GM23338 (cell line): ENCODE data around the gene ITIH4. TPM values are rescaled to one million over a fixed set of nuclear protein-coding genes. Genes with fewer than 3 reads are reported as not detected.

Experiments used
- ATAC-seq: fragments of 200-7000 bp; cut with Tn5 transposase; 3 replicates; pipeline ENCODE4 v1.9.1; 2020
- DNase-seq: peaks from one replicate; pipeline ENCODE4 v3.0.0-alpha.2; 2015; ENCODE audit warnings: low spot score
- H2AFZ ChIP-seq: fragments of 200-600 bp; sonication (generic); 2 replicates; pipeline ENCODE4 v1.8.0; 2016; ENCODE audit warnings: antibody characterized with exemption, mild to moderate bottlenecking, moderate library complexity
- H3F3A ChIP-seq: fragments of 200-600 bp; sonication (generic); replicated peaks from 2 replicates; pipeline ENCODE4 v1.8.0; 2017; ENCODE audit warnings: antibody characterized with exemption, mixed run types, low read depth
- H3K27ac ChIP-seq: fragments of 200-600 bp; sonication (generic); 2 replicates; pipeline ENCODE4 v1.6.1; 2016; ENCODE audit warnings: low read depth
- H3K27me3 ChIP-seq: fragments of 200-600 bp; sonication (generic); 2 replicates; pipeline ENCODE4 v1.8.0; 2016; ENCODE audit warnings: mild to moderate bottlenecking, mixed run types, moderate library complexity; ENCODE audit not compliant: insufficient read depth
- H3K36me3 ChIP-seq: fragments of 200-600 bp; sonication (generic); 2 replicates; pipeline ENCODE4 v1.8.0; 2016; ENCODE audit warnings: mild to moderate bottlenecking; ENCODE audit not compliant: insufficient read depth
- H3K4me1 ChIP-seq: fragments of 200-600 bp; sonication (generic); 2 replicates; pipeline ENCODE4 v1.8.0; 2016; ENCODE audit warnings: mild to moderate bottlenecking, moderate library complexity; ENCODE audit not compliant: insufficient read depth
- H3K4me2 ChIP-seq: fragments of 200-600 bp; sonication (generic); 2 replicates; pipeline ENCODE4 v1.7.1; 2017; ENCODE audit warnings: mixed run types
- H3K4me3 ChIP-seq: fragments of 200-600 bp; sonication (generic); 2 replicates; pipeline ENCODE4 v1.6.1; 2016; ENCODE audit warnings: mixed run types
- H3K79me2 ChIP-seq: fragments of 200-600 bp; sonication (generic); replicated peaks from 2 replicates; pipeline ENCODE4 v1.8.0; 2017; ENCODE audit warnings: mild to moderate bottlenecking; ENCODE audit not compliant: insufficient read depth
- H3K9me2 ChIP-seq: fragments of 200-600 bp; sonication (generic); 2 replicates; pipeline ENCODE4 v1.8.0; 2017; ENCODE audit not compliant: insufficient read depth
- H4K20me1 ChIP-seq: fragments of 200-600 bp; sonication (generic); replicated peaks from 2 replicates; pipeline ENCODE4 v1.8.0; 2017; ENCODE audit warnings: mild to moderate bottlenecking; ENCODE audit not compliant: insufficient read depth
- H3K27ac Mint-ChIP-seq: 2 replicates; pipeline ENCODE4 v1.8.0; 2020; ENCODE audit warnings: inconsistent platforms, mild to moderate bottlenecking, moderate library complexity, mixed read lengths
- H3K27me3 Mint-ChIP-seq: 3 replicates; pipeline ENCODE4 v1.8.0; 2022; ENCODE audit warnings: low read depth, mild to moderate bottlenecking, moderate library complexity, mixed read lengths, inconsistent platforms; ENCODE audit not compliant: insufficient read depth, poor library complexity
- H3K36me3 Mint-ChIP-seq: 3 replicates; pipeline ENCODE4 v1.8.0; 2021; ENCODE audit warnings: low read depth, mild to moderate bottlenecking, inconsistent platforms, moderate library complexity, mixed read lengths
- H3K4me1 Mint-ChIP-seq: 3 replicates; pipeline ENCODE4 v1.8.0; 2020; ENCODE audit warnings: mild to moderate bottlenecking, inconsistent platforms, mixed read lengths
- H3K4me3 Mint-ChIP-seq: 3 replicates; pipeline ENCODE4 v1.8.0; 2021; ENCODE audit warnings: moderate library complexity, mild to moderate bottlenecking, inconsistent platforms, mixed read lengths
- H3K9me3 Mint-ChIP-seq: 3 replicates; pipeline ENCODE4 v1.8.0; 2020; ENCODE audit warnings: moderate library complexity, mild to moderate bottlenecking, inconsistent platforms, mixed read lengths
- CREB1 ChIP-seq: fragments of 250-450 bp; sonication (Bioruptor Pico); IDR thresholded peaks from 2 replicates; pipeline ENCODE4 v1.5.0; 2020; ENCODE audit warnings: low read depth, mild to moderate bottlenecking, moderate library complexity
- EZH2 ChIP-seq: fragments of 200-600 bp; sonication (generic); IDR thresholded peaks from one replicate; pipeline ENCODE4 v1.8.0; 2017; ENCODE audit warnings: antibody characterized with exemption, mild to moderate bottlenecking, low read depth; ENCODE audit not compliant: unreplicated experiment
- EZH2phosphoT487 ChIP-seq: fragments of 200-600 bp; sonication (generic); IDR thresholded peaks from one replicate; pipeline ENCODE4 v1.8.1; 2018; ENCODE audit warnings: antibody characterized with exemption; ENCODE audit not compliant: unreplicated experiment
- JUNB ChIP-seq: IDR thresholded peaks from one replicate; pipeline ENCODE4 v1.6.1; 2016; ENCODE audit warnings: antibody characterized with exemption; ENCODE audit not compliant: unreplicated experiment
- NANOG ChIP-seq: IDR thresholded peaks from 2 replicates; pipeline ENCODE4 v1.6.1; 2016; ENCODE audit warnings: antibody characterized with exemption, borderline replicate concordance
- POLR2AphosphoS5 ChIP-seq: IDR thresholded peaks from 2 replicates; pipeline ENCODE4 v1.6.1; 2016; ENCODE audit warnings: antibody characterized with exemption, low read depth
- STAT1 ChIP-seq: IDR thresholded peaks from one replicate; pipeline ENCODE4 v1.6.1; 2016; ENCODE audit warnings: antibody characterized with exemption; ENCODE audit not compliant: unreplicated experiment
- ZNF114 ChIP-seq: fragments of 250-450 bp; sonication (Bioruptor Pico); IDR thresholded peaks from 2 replicates; pipeline ENCODE4 v1.5.0; 2020; ENCODE audit warnings: mild to moderate bottlenecking, moderate library complexity
- ZNF331 ChIP-seq: fragments of 250-450 bp; sonication (Bioruptor Pico); IDR thresholded peaks from 2 replicates; pipeline ENCODE4 v1.5.0; 2020; ENCODE audit warnings: low read depth, mild to moderate bottlenecking, moderate library complexity
- polyA plus RNA-seq: library from polyadenylated mRNA; unstranded; fragments of >200 nt; fragmentation: Nextera tagmentation; extraction: Ambion mirVana; gene quantifications from 2 replicates; pipeline ENCODE4 v1.2.1, GENCODE V29; 2016
- total RNA-seq: library from RNA; depleted of rRNA; stranded (reverse); fragments of >200 nt; shearing (Covaris generic); gene quantifications from 2 replicates; pipeline ENCODE4 v1.2.3, GENCODE V29; 2014
- TF ChIP-seq, protein P1 (sequence below), 2 experiments: fragments of 200-600 bp in 1 of 2; sonication (generic) in 1 of 2; conservative IDR thresholded peaks; 2 replicates each; pipeline versions ENCODE4 v1.5.1 to v1.6.1; 2016 to 2017; ENCODE audit warnings: antibody characterized with exemption in 2 of 2, low read depth in 2 of 2, mild to moderate bottlenecking in 2 of 2, moderate library complexity in 1 of 2
- TF ChIP-seq, protein P2 (sequence below): fragments of 250-450 bp; sonication (Bioruptor Pico); IDR thresholded peaks from 2 replicates; pipeline ENCODE4 v1.5.0; 2020; ENCODE audit warnings: mild to moderate bottlenecking, moderate library complexity
- TF ChIP-seq, protein P3 (sequence below): IDR thresholded peaks from 2 replicates; pipeline ENCODE4 v1.6.1; 2016; ENCODE audit warnings: antibody characterized with exemption
- TF ChIP-seq, protein P4 (sequence below): IDR thresholded peaks from one replicate; pipeline ENCODE4 v1.6.1; 2018; ENCODE audit warnings: antibody characterized with exemption; ENCODE audit not compliant: unreplicated experiment

The ITIH4 gene
- total and polyA plus RNA-seq, 2 experiments from 2014 or later = 0.82 to 1.4 TPM

DNA sequence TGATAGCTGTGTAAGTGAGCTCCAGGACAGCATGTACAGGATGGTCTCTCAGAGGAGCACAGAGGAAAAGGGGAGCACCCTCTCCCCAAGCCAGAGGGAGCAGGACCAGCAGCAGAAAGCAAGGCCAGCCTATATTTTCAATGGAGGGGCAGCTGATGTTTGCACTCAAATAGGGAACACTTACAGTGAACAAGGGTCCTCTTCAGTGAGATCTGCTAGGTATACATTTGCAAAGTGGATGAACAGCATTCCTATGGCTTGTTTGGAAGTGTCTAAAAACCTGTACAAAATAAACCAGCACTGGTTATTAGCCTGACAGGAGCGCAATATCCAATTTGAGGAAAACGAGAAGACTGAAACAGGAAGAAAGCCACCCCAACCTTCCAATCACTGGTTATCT lies 21.9 kb upstream of the ITIH4 start:
- Histone ChIP-seq H3K27me3 (no peaks in the 10 kb centered on the region), H3K4me3 (no peak overlapping the region), H3K36me3 (0 out of 2 replicates have a peak, but pooled peaks cover 1% of the 10 kb centered on the region), H3K27ac (no peak overlapping the region), H4K20me1 (peaks cover 4% of the 10 kb centered on the region; the same call in 1 of the 2 replicates), H3K79me2 (no peaks in the 10 kb centered on the region), H2AFZ (no peak overlapping the region), H3F3A (no peaks in the 10 kb centered on the region), H3K9me2 (no peaks in the 10 kb centered on the region), H3K4me2 (no peak overlapping the region), H3K4me1 (0 out of 2 replicates have a peak, but pooled peaks cover 4% of the 10 kb centered on the region)
- Mint-ChIP-seq H3K27me3 (no peaks in the 10 kb centered on the region), H3K9me3 (no peaks in the 10 kb centered on the region), H3K4me3 (no peak overlapping the region), H3K36me3 (peaks cover 28% of the 10 kb centered on the region), H3K27ac (no peak overlapping the region), H3K4me1 (peaks cover 2% of the 10 kb centered on the region; the same call in 2 of the 3 replicates)
- ATAC-seq (no peak), DNase-seq (no peak)
- no peak for TF ChIP-seq POLR2AphosphoS5
- no peak for TF ChIP-seq EZH2
- TF ChIP-seq ZNF114 (CRISPR knock-in tag) = no peak
- TF ChIP-seq CREB1 (CRISPR knock-in tag) = no peak
- TF ChIP-seq, protein P1, sequence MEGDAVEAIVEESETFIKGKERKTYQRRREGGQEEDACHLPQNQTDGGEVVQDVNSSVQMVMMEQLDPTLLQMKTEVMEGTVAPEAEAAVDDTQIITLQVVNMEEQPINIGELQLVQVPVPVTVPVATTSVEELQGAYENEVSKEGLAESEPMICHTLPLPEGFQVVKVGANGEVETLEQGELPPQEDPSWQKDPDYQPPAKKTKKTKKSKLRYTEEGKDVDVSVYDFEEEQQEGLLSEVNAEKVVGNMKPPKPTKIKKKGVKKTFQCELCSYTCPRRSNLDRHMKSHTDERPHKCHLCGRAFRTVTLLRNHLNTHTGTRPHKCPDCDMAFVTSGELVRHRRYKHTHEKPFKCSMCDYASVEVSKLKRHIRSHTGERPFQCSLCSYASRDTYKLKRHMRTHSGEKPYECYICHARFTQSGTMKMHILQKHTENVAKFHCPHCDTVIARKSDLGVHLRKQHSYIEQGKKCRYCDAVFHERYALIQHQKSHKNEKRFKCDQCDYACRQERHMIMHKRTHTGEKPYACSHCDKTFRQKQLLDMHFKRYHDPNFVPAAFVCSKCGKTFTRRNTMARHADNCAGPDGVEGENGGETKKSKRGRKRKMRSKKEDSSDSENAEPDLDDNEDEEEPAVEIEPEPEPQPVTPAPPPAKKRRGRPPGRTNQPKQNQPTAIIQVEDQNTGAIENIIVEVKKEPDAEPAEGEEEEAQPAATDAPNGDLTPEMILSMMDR (conservative IDR thresholded peaks at IDR 0.05; ENCODE audit: low read depth in 2 of 2) = no peak
- no peak for TF ChIP-seq EZH2phosphoT487
- no peak for TF ChIP-seq JUNB
- TF ChIP-seq, protein P2, sequence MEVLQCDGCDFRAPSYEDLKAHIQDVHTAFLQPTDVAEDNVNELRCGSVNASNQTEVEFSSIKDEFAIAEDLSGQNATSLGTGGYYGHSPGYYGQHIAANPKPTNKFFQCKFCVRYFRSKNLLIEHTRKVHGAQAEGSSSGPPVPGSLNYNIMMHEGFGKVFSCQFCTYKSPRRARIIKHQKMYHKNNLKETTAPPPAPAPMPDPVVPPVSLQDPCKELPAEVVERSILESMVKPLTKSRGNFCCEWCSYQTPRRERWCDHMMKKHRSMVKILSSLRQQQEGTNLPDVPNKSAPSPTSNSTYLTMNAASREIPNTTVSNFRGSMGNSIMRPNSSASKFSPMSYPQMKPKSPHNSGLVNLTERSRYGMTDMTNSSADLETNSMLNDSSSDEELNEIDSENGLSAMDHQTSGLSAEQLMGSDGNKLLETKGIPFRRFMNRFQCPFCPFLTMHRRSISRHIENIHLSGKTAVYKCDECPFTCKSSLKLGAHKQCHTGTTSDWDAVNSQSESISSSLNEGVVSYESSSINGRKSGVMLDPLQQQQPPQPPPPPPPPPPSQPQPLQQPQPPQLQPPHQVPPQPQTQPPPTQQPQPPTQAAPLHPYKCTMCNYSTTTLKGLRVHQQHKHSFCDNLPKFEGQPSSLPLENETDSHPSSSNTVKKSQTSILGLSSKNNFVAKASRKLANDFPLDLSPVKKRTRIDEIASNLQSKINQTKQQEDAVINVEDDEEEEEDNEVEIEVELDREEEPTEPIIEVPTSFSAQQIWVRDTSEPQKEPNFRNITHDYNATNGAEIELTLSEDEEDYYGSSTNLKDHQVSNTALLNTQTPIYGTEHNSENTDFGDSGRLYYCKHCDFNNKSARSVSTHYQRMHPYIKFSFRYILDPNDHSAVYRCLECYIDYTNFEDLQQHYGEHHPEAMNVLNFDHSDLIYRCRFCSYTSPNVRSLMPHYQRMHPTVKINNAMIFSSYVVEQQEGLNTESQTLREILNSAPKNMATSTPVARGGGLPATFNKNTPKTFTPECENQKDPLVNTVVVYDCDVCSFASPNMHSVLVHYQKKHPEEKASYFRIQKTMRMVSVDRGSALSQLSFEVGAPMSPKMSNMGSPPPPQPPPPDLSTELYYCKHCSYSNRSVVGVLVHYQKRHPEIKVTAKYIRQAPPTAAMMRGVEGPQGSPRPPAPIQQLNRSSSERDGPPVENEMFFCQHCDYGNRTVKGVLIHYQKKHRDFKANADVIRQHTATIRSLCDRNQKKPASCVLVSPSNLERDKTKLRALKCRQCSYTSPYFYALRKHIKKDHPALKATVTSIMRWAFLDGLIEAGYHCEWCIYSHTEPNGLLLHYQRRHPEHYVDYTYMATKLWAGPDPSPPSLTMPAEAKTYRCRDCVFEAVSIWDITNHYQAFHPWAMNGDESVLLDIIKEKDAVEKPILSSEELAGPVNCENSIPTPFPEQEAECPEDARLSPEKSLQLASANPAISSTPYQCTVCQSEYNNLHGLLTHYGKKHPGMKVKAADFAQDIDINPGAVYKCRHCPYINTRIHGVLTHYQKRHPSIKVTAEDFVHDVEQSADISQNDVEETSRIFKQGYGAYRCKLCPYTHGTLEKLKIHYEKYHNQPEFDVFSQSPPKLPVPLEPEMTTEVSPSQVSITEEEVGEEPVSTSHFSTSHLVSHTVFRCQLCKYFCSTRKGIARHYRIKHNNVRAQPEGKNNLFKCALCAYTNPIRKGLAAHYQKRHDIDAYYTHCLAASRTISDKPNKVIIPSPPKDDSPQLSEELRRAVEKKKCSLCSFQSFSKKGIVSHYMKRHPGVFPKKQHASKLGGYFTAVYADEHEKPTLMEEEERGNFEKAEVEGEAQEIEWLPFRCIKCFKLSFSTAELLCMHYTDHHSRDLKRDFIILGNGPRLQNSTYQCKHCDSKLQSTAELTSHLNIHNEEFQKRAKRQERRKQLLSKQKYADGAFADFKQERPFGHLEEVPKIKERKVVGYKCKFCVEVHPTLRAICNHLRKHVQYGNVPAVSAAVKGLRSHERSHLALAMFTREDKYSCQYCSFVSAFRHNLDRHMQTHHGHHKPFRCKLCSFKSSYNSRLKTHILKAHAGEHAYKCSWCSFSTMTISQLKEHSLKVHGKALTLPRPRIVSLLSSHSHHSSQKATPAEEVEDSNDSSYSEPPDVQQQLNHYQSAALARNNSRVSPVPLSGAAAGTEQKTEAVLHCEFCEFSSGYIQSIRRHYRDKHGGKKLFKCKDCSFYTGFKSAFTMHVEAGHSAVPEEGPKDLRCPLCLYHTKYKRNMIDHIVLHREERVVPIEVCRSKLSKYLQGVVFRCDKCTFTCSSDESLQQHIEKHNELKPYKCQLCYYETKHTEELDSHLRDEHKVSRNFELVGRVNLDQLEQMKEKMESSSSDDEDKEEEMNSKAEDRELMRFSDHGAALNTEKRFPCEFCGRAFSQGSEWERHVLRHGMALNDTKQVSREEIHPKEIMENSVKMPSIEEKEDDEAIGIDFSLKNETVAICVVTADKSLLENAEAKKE = no peak
- TF ChIP-seq STAT1 = no peak
- no peak for TF ChIP-seq ZNF331 (CRISPR knock-in tag)
- TF ChIP-seq, protein P3, sequence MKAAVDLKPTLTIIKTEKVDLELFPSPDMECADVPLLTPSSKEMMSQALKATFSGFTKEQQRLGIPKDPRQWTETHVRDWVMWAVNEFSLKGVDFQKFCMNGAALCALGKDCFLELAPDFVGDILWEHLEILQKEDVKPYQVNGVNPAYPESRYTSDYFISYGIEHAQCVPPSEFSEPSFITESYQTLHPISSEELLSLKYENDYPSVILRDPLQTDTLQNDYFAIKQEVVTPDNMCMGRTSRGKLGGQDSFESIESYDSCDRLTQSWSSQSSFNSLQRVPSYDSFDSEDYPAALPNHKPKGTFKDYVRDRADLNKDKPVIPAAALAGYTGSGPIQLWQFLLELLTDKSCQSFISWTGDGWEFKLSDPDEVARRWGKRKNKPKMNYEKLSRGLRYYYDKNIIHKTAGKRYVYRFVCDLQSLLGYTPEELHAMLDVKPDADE = no peak
- TF ChIP-seq NANOG = no peak
- TF ChIP-seq, protein P4, sequence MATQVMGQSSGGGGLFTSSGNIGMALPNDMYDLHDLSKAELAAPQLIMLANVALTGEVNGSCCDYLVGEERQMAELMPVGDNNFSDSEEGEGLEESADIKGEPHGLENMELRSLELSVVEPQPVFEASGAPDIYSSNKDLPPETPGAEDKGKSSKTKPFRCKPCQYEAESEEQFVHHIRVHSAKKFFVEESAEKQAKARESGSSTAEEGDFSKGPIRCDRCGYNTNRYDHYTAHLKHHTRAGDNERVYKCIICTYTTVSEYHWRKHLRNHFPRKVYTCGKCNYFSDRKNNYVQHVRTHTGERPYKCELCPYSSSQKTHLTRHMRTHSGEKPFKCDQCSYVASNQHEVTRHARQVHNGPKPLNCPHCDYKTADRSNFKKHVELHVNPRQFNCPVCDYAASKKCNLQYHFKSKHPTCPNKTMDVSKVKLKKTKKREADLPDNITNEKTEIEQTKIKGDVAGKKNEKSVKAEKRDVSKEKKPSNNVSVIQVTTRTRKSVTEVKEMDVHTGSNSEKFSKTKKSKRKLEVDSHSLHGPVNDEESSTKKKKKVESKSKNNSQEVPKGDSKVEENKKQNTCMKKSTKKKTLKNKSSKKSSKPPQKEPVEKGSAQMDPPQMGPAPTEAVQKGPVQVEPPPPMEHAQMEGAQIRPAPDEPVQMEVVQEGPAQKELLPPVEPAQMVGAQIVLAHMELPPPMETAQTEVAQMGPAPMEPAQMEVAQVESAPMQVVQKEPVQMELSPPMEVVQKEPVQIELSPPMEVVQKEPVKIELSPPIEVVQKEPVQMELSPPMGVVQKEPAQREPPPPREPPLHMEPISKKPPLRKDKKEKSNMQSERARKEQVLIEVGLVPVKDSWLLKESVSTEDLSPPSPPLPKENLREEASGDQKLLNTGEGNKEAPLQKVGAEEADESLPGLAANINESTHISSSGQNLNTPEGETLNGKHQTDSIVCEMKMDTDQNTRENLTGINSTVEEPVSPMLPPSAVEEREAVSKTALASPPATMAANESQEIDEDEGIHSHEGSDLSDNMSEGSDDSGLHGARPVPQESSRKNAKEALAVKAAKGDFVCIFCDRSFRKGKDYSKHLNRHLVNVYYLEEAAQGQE = no peak
